NCI-H2171 (cell line): ENCODE results near the gene RNF150.
A peak's percentile ranks its signal among the peaks of the same experiment; 100 is the strongest.

ENCODE experiments used
- DNase-seq: peaks from one replicate; lab custom pipeline; 2025; lab: John Stamatoyannopoulos, UW

RNF150 gene

DNA sequence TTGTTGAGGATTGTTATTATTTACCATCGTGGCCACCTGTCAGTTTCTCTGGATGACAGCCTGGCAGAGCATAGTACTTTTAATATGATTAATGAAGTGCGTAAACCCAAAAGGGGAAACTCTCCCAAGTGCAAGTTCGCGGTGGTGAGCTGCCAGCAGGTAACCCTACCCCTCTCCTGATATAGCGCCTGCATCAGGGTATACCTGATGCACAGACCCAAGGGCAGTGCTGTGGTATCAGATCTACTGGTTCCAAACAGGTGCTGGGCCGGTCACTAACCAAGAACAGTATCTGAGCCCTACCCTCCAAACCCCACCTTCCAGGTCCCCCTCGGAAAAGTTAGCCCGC lies 1.6 kb downstream of the RNF150 start:
- no peak for DNase-seq

DNA sequence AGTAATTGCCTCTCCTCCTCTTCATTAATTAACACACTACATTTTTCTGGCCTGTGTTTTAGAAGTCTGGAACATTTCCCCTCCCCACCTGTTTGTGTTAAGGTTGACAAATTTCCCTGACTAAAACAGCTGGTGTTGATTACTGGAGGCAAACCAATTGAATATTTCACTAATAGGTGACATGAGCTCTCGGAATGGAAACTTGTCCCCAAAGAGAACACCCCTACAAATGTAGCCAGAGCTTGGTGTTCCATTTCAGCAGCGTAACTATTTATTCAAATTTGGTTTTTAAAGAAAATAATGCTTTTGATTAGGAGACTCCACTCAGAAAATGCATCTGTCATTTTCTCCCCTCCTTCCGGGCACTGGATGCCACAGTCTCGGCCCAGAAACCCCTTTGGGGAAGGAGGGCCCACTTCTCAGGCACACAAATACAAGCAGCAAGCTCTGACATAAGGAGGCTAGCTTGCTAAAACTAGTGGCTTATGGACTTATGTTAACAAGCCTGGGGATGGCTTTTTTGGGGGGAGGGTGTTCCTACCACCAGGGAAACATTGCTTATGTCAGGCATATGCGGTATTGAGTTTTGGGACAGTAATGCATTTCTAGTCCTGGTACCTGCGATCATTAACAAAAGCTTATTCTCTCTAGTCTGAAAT lies 2.2 kb downstream of the RNF150 start:
- DNase-seq: no peak

DNA sequence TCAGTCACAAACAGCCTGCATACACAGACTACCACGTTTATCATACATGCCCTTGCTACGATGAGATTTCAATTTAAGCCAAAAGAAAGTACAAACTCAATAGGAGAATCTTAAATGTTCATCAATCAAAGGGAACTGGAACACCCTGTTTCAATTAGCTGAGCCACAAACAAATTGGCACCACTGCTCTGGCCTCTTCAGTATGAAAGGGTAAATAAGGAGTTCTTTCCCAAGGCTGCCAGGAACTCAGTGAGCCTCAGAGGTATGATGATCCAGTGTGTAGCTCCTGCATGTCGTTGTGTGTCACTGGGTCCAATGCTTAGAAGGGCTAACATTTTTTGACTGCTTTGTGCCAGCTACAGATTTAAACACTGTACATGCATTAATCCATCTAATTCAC lies 5.4 kb downstream of the RNF150 start:
- DNase-seq: no peak

DNA sequence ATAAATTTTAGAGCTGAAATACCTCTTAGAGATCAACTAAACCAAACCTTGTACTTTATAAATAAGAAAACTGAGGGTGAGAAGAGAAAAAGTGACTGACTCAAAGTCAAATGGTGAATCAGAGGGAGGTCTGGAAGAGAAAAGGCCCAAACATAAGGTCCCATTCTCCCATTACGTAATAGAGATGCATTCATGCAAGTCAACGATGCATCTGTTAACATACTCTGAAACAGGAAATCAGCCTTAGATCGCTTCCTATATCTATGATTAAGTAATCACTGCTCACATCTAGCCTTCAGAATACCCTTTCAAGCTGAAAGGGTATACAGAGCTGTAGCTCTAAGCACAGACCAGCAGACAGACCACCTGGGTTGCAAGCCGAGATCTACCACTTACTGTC lies 6.5 kb downstream of the RNF150 start:
- peak; percentile 4 for DNase-seq

DNA sequence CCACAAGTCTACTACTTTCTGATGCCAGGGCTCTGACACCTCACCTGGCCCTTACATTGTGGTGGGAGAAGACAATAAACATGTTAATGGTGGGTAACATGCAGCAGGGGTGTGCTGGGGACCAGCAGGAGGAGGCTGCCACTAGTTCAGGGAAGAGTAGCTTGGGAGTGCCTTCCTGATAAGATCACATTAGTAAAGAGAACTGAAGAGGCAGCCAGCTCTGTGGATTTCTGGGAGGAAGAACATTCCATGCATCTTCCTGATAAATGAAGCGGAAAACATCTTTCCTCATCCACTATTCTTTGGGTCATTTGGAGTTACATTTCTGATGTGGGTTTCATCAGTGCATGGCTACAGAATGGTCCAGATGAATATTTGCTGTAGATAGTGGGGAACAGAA lies 9.0 kb downstream of the RNF150 start:
- no peak for DNase-seq

DNA sequence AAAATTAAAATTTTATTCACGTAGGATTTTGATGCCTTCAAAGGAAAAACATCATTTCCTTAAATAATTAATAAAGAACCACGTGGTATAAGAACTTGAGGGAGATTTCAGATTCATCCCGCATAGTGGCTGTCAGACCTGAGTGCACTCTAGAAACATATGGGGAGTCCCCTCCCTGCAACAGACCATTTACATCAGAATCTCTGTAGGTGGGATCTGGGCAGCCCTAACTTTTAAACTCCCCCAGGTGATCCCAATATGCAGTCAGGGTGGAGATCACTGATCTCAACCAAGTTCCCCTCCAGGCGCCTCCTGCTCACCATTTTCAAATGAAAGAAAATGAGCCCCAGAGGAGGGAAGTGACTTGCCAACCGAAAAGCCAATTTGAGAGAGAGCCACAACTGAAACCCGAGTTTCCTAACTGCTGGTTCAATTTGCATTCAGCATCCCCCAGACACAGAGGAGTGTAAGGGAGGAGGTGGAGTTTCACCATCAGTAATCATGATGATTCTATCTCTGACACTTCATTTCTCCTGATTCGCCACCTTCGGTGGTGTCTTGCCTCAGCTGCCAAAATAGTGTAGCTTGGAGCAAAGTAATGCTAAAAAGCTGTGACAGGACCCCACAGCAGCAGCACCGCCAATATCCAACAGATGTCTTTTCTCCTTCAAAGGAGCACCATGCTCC lies 11.4 kb downstream of the RNF150 start:
- no peak for DNase-seq

DNA sequence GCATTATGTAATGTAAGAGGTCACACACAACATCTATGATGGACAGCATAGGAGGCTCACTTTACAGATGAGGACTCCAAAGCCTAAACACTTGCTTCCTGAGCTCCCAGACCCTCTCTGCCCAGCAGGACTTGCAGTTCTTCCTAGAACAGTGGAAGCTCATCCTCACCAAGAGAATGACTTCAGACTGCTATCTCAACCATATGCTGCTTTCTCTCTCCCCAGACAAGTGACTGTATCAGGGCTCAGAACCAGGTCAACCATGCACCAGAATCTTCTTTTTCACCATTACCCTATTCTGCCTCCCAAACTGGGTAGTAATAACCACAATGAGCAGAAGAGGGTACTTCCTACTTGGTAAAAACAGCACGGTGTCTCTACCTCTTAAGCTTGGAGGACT lies 12.2 kb downstream of the RNF150 start:
- no peak for DNase-seq

DNA sequence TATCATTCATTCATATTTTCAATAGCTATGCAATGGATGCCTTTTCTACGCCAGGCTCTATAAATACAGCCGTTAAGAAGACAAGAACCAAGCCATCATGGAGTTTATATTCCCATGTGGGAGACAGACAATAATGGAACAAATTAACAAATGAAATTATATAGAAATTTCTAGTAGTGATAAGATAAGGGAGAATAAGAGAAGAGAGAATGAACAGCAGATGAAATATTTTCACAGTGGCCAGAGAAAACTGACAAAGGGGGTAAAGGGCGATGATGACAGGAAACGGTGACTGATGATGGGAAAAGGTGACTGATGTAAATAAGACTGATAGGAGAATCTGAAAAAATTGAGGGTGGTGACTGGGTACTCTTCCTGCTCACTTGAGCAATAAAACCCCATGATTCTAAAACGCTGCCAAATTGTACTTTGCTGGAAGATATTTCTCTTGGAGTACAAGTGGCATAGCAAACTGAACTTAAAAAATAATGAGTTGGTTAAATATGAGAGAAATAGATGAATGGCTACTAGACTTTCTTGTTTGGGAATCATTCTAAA lies 13.2 kb downstream of the RNF150 start:
- DNase-seq: no peak

DNA sequence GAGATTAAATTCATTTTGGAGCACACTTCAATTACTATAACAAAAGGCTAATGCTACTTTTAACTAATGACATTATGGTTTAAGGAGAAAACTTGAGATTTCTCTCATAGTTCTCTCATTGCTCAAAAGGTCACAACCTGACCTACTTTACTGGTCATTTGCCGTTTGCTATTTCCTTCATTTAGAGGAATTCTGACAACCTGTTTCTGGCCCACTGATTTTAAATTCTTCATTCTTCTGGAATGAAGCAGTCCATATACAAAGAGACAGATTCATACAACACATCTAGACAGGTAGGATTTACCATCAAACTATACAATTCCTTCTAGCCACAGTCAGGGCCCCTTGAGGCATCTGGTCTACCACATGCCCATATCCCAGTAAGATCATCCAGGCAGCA lies 14.2 kb downstream of the RNF150 start:
- DNase-seq: no peak

DNA sequence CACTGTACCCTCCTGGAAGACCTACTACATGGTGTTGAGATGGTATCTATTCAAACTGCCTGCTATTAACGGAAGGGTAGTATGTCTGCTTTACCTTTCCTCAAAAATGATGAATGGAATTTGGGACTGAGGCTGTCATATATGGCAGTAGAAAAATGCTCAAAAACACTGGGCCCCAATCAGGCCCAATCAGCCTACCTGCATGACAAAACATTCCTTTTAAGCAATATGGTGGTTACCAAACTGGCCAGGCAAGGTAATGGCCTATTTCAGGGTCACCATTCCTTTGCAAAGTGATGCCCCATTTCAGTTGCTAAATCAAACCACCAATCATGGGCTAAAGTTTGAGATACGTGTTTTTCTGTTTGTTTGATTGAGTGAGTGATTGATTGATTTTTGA lies 14.9 kb downstream of the RNF150 start:
- no peak for DNase-seq

DNA sequence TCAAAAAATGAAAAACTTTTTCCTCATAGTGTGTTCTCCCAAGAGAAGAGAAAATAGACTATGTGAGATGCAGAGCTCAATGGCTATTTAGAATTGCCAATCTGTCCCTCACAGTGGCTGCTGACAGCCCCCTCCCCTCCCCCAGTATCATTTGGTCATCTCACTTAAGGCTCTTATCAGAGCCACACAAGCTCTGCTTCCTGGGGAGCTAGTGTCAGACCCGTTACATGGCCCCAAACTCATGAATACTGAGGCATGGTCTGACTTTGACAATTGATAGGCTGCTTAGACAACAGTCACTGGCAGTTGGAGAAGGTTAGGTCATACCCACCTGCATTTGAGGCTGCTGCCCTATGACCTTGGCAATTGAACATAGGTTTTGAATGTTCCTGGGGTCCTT lies 15.3 kb downstream of the RNF150 start:
- no peak for DNase-seq

DNA sequence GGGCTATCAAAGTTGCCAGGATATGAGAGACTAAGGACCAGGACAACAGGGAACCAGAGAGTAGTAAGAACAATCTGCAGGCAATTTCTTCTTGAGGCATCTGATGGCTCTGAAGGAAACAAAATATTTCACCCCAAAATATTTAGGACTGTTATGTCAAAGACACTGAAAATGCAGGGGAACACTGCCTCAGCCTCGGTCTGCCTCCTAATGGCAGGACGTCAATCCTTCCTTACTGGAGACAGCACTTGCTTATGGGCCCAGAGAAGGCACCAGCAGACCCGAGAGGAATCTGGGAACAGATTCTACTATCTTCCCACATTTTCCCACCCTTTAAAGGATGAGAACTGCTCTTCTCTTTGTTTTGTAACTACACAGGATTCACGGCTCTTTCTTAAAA lies 23.3 kb downstream of the RNF150 start:
- DNase-seq: no peak

DNA sequence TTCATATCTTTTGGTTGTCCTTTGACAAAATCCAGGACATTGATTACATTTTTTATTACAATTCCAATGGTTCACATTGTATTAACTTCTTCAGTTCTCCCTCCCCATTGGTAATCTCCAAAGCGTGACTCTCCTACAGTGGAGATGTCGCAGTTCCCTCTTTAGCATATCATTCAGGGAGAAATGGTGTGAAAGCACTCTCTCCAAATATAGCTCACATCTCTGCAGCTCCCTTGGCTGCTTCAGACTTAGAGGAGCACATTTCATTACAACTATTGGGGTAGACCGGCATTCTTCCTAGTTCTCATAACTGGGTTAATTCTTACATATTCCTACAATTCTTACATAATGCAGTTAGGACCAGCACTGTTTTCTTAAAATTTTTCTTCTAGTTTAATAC lies 25.3 kb downstream of the RNF150 start:
- DNase-seq: no peak

DNA sequence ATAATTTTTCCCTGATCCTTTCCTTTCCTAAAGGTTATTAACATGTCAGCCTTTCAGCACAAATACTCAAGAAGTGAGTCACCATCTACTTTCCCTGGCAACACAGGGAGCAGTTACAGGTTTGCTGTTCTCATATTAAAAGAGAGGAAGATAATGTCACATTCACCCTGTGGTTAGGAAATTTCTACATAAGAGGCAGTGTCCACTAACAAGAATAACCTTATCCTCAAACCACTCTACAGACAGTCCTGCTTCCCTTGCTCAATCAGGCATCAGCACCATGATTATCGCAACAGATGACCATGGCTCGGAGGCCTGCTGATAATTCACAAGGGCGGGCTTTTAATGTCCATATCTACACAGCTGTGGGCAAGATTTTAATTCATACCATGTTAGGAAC lies 30.9 kb downstream of the RNF150 start:
- DNase-seq: no peak

DNA sequence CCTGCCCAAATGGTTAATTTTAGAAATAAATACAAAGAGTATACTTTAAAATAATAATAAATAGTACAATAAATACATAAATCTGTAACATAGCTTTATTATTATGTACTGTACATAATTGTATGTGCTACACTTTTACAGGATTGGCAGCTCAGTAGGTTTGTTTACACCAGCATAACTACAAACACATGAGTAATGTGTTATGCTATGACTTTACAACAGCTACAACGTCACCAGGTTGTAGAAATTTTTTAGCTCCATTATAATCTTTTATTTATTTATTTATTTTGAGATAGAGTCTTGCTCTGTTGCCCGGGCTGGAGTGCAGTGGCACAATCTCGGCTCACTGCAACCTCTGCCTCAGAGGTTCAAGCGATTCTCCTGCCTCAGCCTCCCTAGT lies 31.8 kb downstream of the RNF150 start:
- DNase-seq: no peak

DNA sequence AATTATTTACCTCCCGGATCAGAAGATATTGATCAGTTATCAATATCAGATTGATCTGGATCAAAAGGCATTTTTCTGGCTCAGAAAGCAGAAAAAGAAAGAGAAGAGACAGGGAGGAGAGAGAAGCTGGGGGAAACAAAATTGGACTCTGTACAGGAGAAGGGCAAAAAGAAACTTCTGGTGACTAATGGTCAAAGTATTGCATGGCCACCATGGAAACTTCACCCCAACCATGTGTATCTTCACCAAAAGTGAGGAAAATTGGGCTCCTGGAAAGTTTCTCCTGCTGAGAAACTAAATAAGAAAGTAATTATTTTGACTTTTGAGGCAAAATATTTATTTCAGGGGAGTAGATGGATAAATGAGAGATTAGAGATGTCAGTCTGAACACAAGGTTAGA lies 33.9 kb downstream of the RNF150 start:
- no peak for DNase-seq

DNA sequence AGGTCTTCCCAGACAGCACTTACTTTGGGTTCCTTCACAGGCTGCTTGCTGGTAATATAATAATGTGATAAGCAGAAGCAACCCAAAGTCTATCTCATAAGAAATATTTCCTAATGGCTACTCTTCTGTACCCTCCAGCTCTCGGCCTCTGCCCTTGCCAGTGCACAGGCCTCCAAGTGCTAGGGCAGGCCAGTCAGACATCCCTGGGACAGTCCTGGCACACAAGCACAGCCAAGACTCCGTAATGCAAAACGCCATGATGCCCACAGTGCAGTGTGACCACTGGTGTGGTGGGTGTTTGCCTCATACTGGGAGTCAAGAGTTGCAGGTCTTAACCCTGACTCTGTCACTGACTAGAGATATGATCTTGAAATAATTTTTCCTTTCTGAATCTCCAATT lies 35.1 kb downstream of the RNF150 start:
- no peak for DNase-seq

DNA sequence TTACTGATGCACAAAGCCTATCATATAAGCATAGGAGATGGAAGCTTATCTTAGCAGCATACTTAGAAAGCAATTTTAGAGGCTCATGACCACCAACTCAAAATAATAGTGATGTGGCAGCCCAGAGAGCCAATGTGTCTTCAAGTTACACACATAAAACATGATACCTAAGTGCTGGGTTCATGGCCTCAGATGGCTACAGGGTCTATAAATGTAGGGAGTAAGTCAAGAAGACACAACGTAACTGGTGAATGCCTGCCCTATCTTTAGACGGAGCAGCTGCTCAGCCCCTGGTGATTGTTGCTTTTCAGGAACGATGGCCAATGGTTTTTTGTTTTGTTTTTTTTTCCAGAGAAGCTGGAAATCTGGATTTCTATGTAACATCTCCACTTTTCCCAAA lies 42.8 kb downstream of the RNF150 start:
- DNase-seq: no peak

DNA sequence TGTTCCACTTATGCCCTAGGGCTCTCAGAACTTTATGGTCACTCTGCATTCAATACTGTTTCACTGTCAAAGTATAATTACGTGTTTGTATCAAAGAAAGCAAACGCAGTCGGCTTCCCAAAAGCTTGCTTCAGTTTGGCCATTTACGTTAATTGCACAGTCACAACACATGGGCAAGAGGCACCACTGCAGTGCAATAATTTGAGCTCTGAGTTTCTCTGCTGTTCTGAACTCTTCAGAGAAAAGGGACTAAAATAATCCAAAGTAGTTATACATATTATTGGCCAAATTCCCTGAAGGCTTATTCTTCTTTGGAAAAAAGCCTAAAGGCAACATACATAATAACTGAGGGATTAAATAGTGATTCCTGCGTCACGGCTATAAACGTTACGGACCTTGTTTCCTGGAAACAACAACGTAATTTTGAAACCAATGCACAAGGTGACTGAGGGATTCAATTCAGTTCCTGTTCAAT lies 51.3 kb downstream of the RNF150 start:
- DNase-seq: no peak

DNA sequence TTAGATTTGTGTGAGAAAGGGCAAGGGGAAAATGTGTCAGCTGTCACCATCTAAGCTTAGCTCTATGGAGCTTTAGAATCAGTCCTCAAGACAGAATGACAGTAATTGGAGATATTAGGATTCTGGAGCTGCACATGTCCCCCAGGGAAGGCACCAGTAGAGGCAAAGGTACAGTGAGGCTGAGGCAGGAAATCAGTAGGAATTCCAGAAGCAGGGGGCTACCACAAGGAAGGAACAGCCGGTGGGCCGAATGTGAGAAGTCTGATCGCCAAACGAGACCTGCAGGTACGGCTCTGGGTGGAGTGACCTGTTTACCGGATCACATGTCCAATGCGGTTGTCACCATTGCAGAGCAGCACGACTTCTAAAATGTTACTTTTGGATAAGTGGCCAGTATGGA lies 52.6 kb downstream of the RNF150 start:
- no peak for DNase-seq

DNA sequence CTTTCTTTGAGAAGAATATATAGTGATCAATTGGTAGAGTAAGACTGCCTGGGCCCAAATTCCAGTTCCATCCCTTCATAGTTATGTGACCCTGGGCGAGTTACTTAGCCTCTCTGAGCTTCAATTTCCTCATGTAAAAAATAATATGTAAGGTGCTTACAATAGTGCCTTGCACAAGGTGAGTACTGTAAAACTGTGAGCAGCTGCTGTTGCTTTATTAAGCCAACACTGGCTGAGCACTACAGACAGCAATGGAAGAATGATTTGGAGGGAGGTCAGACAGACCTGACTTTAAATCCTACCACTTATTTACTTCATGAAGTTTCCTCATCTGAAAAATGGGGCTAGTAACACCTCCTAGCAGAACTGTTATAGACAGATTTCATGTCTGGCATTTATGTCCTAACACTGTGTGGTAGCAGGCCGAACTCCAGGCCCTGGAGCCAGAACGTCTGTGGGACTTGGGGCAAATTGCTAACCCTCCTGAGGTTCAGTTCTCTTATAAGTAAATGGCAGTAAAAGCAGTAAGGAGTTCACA lies 53.8 kb downstream of the RNF150 start:
- no peak for DNase-seq

DNA sequence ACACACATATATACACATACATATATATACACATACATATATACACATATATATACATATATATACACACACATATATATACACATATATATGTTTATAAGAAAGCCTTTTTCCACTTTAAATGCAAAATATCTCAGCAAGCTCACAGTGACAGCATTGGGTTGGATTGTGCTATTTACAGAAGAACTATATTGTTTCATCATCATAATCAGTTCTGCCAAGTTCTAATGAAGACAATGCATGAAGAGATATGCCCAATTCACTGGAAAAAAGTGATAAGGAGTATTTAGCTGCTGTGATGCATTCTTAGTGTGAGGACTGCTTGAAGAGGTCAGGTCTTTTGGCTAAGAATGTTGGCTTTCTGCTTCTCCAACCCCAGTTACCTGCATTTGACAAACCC lies 54.4 kb downstream of the RNF150 start:
- no peak for DNase-seq

DNA sequence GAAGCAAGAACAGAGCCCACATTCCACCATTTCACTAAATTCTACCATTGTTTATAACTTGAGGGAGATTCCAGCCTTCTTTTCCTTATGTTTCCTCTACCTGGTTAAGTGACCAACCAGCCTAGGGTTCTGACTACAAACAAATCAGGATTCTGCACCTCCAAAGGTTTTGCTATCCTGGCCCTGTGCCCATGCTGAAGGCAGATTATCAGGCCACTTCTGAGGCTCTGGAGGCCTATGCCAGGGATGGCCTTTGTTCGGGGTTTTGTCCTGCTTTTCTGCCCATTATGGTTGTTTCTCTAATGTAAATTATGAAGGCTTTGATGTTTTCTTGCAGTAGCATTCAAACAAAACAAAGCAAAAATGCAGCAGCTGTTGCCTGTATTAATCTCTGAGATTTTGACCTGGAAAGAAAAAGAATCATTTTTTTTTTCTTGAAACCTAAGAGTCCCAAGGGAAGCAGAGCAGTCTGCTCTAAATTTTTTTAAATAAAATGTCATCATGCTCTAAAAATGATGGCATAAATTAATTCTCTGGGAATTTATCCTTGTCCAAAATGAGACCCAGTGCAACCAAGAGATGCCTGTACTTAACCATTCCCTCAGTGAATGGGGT lies 55.6 kb downstream of the RNF150 start:
- peak; percentile 54 for DNase-seq
